GM12801 (cell line): ENCODE measurements around the gene MLLT10.

Experiments
- TF ChIP-seq, protein P1 (sequence below): IDR thresholded peaks from one replicate; pipeline ENCODE4 v1.5.1; 2011; ENCODE audit warnings: control low read depth; ENCODE audit not compliant: insufficient read length; ENCODE audit errors: extremely low read depth

Gene MLLT10

DNA sequence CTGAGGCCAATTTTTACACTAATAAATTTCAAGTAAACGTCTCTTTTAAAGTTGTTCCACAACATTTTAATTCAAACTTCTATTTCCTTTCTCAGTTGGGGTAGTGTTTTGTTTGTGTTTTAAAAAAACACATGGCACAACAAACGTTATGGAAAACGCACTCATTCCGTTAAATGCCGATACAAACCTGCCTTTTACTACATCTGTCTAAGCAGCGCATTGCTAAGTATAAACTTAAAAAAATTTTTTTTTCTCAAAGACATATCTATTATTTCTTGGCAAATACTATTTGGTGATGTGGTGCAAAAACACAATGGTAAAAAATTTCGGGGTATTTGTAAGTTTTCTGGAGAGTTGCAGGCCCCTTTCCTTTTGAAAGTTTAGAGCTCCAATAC, 9.9 kb upstream of the MLLT10 start:
- TF ChIP-seq, protein P1, sequence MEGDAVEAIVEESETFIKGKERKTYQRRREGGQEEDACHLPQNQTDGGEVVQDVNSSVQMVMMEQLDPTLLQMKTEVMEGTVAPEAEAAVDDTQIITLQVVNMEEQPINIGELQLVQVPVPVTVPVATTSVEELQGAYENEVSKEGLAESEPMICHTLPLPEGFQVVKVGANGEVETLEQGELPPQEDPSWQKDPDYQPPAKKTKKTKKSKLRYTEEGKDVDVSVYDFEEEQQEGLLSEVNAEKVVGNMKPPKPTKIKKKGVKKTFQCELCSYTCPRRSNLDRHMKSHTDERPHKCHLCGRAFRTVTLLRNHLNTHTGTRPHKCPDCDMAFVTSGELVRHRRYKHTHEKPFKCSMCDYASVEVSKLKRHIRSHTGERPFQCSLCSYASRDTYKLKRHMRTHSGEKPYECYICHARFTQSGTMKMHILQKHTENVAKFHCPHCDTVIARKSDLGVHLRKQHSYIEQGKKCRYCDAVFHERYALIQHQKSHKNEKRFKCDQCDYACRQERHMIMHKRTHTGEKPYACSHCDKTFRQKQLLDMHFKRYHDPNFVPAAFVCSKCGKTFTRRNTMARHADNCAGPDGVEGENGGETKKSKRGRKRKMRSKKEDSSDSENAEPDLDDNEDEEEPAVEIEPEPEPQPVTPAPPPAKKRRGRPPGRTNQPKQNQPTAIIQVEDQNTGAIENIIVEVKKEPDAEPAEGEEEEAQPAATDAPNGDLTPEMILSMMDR: no peak

DNA sequence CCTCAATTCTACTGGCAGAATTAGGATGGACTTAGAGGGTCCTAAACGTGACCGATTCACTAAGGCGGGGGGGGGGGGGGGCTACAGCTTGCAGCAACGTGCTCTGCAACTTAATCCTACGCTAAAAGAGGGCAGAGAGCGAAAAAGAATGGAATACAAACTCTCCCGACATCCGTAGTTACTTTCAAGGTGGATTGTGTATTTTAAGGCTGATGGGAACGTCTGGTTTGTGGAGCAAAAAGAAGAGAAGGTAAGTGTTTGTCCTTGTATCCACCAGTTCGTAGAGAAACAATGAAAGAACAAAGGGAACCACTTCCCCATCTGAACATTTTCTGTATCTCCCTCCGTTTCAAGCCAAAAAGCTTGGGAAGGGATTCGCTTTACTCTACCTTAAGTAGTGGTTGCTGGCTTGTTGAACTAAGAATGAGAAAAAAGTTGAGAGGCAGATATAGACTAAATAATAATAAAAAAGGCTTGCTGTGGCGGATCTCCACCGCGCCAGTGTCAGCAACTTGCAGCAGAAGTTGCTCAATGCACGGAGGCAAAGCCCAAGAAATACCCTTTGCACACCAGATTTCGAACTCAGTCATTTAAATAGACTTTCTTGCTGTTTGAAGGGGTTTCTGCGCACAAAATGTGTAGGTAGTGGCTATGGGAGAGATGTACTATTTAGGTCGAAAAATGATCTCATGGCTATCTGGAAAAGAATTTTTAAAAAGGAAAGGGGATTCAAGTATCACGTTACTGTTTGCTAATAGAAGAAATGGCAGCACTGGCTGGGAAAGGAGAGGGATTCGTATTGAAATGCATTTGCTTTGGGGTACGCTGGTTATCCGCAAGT, 9.3 kb upstream of the MLLT10 start:
- TF ChIP-seq, protein P1: no peak

DNA sequence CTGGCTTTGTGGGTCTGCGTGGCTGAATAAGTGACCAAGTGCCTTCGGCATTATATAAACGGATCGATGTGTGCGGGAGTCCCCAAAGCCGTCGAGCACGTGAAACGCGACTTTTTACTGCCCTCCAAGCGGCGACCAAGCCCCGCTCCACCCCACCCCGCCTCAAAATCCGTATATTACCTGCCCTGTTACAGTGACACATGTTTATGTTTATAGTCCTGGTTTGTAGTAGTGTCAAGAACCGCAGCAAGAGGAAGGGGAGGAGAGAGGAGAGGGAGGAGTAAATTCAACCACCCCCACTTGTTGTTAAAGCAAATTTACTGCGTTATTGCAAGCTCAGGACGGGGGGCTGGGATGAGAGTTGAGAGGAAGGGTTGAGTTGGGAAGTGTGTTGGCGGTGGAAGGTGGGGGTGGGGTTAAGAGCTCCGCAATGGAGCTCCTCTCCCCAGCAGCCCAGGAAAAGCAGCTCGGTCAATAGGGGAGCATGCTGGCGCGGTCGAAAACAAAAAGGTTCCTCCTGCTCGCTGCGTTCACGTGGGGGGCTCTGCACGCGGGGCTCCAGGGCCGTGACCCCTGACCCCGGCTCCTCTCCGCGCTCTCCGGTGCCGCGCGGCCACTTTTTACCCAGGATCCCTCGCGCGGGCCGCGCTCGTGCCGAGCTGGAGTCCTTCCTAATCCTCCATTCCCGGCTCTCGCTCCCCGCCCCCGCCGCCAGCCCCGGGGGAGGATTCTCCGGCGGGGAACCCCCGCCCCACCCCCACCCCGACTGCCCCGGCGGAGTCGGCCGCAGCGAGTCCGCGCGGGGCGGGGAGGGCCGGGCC, 8.5 kb upstream of the MLLT10 start, which contains the start of gene SKIDA1:
TSS of gene SKIDA1 (minus strand) at position 316 of the 821 bp plus-strand sequence. CDS start 7,860 bp downstream, outside the sequence.
- TF ChIP-seq, protein P1: no peak

DNA sequence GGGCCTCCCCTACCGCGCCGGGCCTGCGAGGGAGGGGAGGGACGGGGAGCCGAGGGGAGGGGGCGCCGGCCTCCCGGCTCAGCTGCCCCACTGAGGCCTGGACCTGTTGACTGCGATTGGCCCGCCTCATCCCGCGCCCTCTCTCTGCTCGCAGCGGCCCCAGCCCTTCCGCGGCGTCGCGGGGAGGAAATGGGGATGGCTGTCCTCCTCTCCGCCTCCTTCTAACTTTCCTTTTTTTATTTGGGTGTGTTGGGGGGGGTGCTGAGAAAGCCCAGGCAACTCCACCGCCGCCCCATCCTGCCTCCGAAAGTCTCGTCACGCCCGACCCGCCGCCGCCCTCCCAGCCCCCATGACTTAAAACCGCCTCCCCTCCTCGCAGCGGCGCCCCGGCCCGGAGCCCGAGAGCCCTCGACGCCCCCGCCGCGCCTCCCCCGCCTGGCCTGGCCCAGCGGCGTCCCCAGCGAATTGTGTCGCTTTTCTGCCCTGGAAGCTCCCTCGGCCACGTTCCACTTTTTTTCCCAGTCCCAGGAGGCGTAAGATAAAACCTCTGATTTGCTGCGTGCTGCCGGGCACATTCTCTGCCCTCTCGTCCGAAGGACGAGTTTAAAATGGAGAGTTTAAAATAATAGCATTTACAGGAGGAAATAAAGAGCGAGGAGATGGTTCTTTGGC, 7.7 kb upstream of the MLLT10 start:
- TF ChIP-seq, protein P1: no peak

DNA sequence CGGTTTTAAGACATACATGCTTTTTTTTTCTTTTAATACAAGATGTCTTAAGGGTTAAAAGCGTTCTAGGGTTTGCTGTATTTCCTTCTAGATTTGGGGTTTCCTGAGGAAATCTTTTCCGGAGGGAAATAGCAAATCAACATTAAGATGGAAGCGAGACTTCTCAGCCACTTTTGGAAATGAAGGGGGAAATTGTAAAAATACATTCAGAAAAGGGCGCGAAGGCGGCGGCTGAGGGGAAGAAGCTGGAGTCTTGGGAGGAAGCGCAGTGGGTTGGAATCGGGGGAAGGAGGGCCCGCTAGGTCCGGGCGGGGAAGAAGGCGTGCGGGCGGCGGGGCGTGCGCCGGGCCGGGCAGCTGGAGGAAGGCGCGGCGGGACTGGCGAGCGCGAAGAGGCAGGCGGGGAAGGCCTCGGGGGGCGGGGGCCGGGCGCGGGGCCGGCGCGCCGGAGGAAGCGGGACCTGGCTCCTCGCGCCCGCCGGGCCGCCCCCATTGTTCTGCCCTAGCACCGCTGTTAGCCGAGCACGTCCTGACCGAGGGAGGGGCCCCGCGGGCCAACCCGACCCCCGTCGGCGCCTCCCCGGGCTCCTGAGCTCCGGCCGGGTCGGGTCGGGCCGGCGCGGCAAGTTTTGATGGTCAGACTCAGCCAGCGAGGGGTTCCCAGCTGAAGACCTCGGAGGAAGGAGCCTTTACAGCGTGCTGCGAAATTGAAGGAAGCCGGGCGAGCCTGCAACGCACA, 7.0 kb upstream of the MLLT10 start:
- TF ChIP-seq, protein P1: no peak

DNA sequence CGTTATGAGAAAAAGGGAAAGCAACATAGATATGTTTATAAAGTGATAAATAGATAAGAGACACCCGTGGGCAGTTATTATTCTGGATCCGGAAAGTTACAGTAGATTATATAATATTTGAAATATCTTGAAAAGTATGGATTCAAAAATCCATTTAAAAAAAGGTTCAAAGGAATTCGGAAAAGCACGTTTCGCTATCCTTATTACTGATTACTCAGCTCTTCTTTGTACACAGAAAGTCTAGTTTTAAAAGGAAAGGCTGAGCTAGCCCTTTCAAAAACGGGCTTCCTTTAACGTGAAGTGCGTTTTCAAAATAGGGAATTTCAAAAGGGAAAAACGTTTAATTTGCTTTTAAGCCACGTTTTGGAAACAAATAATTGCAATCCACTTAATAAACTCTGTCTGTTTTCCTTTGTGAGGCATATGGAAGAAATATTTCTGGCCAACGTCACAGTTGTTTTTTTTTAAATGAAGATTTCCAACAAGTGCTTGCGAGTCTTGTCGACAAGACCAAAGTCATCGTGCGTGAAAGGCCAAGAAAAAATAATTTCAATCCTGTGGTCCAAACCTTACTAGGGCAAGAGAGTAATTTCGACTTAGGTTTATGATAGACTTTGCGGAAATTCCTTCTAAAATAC, 6.3 kb upstream of the MLLT10 start:
- TF ChIP-seq, protein P1: no peak
